GM23248 (cell line): ENCODE results near the gene ATP5PD. TPM values are rescaled to one million over a fixed set of nuclear protein-coding genes. Genes with fewer than 3 reads are reported as not detected.
"Not testable (repeated sequence)": the region's sequence is repeated elsewhere in the genome, so short reads cannot be mapped to it uniquely, and the experiment has no call there.

Experiments
- DNase-seq: peaks from one replicate; pipeline ENCODE4 v3.0.0-alpha.2; 2015
- H2AFZ ChIP-seq: fragments of 200-600 bp; sonication (generic); 2 replicates; pipeline ENCODE4 v1.6.1; 2016; ENCODE audit warnings: antibody characterized with exemption
- H3F3A ChIP-seq: fragments of 200-600 bp; sonication (generic); 2 replicates; pipeline ENCODE4 v1.6.1; 2016; ENCODE audit warnings: mild to moderate bottlenecking, antibody characterized with exemption, mixed run types; ENCODE audit not compliant: insufficient read depth
- H3K27ac ChIP-seq: fragments of 200-600 bp; sonication (generic); 2 replicates; pipeline ENCODE4 v1.5.1; 2016; ENCODE audit warnings: mild to moderate bottlenecking
- H3K27me3 ChIP-seq: fragments of 200-600 bp; sonication (generic); replicated peaks from 2 replicates; pipeline ENCODE4 v1.6.1; 2016; ENCODE audit warnings: mild to moderate bottlenecking; ENCODE audit not compliant: insufficient read depth
- H3K36me3 ChIP-seq: fragments of 200-600 bp; sonication (generic); 2 replicates; pipeline ENCODE4 v1.6.1; 2016; ENCODE audit warnings: low read depth, mild to moderate bottlenecking
- H3K4me1 ChIP-seq: fragments of 200-600 bp; sonication (generic); 2 replicates; pipeline ENCODE4 v1.6.1; 2016; ENCODE audit warnings: mild to moderate bottlenecking; ENCODE audit not compliant: insufficient read depth
- H3K4me2 ChIP-seq: fragments of 200-600 bp; sonication (generic); one replicate; pipeline ENCODE4 v1.6.1; 2016; ENCODE audit warnings: mild to moderate bottlenecking; ENCODE audit not compliant: unreplicated experiment
- H3K4me3 ChIP-seq: fragments of 200-600 bp; sonication (generic); 2 replicates; pipeline ENCODE4 v1.5.1; 2016; ENCODE audit warnings: mild to moderate bottlenecking
- H3K79me2 ChIP-seq: fragments of 200-600 bp; sonication (generic); 2 replicates; pipeline ENCODE4 v1.6.1; 2016; ENCODE audit warnings: mild to moderate bottlenecking; ENCODE audit not compliant: insufficient read depth
- H3K9ac ChIP-seq: fragments of 200-600 bp; sonication (generic); 2 replicates; pipeline ENCODE4 v1.6.1; 2016; ENCODE audit warnings: mild to moderate bottlenecking
- H3K9me2 ChIP-seq: fragments of 200-600 bp; sonication (generic); 2 replicates; pipeline ENCODE4 v1.6.1; 2016; ENCODE audit warnings: mixed run types, mild to moderate bottlenecking, moderate library complexity; ENCODE audit not compliant: insufficient read depth
- H3K9me3 ChIP-seq: fragments of 200-600 bp; sonication (generic); one replicate; pipeline ENCODE4 v1.6.1; 2017; ENCODE audit warnings: low read depth
- H4K20me1 ChIP-seq: fragments of 200-600 bp; sonication (generic); 2 replicates; pipeline ENCODE4 v1.6.0; 2016; ENCODE audit not compliant: insufficient read depth
- EZH2 ChIP-seq: fragments of 200-600 bp; sonication (generic); IDR thresholded peaks from 2 replicates; pipeline ENCODE4 v1.6.1; 2018; ENCODE audit warnings: antibody characterized with exemption, mild to moderate bottlenecking; ENCODE audit not compliant: insufficient read depth, poor library complexity, severe bottlenecking
- EZH2phosphoT487 ChIP-seq: fragments of 200-600 bp; sonication (generic); IDR thresholded peaks from 2 replicates; pipeline ENCODE4 v1.6.1; 2018; ENCODE audit warnings: antibody characterized with exemption, moderate library complexity, mild to moderate bottlenecking, low read depth; ENCODE audit not compliant: insufficient read depth
- WGBS, 2 experiments: methylation state at CpG; one replicate each; pipeline ENCODE4 v1.1.6; 2015 to 2017; ENCODE audit warnings: low lambda C conversion rate in 2 of 2, low coverage in 1 of 2; ENCODE audit errors: missing lambda C conversion rate in 2 of 2; 5-methylcytosine and 5-hydroxymethylcytosine counted together
- in situ Hi-C: fragments of 300-500 bp; cut with MboI; formaldehyde crosslinking; loops from 2 replicates; pipeline ENCODE4 v1.15.0; 2020
- polyA plus RNA-seq: library from polyadenylated mRNA; unstranded; fragments of >200 nt; fragmentation: Nextera tagmentation; extraction: Ambion mirVana; gene quantifications from 2 replicates; pipeline ENCODE4 v1.2.1, GENCODE V29; 2016
- total RNA-seq: library from RNA; depleted of rRNA; stranded (reverse); fragments of >200 nt; shearing (Covaris generic); gene quantifications from 2 replicates; pipeline ENCODE4 v1.2.3, GENCODE V29; 2014

Gene ATP5PD
- total and polyA plus RNA-seq, 2 experiments from 2014 or later = 215 to 522 TPM

GRCh38 chr17:75010683-75011400 lies 35.9 kb downstream of the ATP5PD start:
- H3K27me3 ChIP-seq = no peaks in the 10 kb centered on the region
- H3K4me1 ChIP-seq = peaks cover 10% of the 10 kb centered on the region; the same call in 1 of the 2 replicates
- peak overlapping the region; percentile 98 for H3K4me2 ChIP-seq
- H3K4me3 ChIP-seq = no peak overlapping the region
- H3K9me2 ChIP-seq = no peaks in the 10 kb centered on the region
- no peaks in the 10 kb centered on the region for H4K20me1 ChIP-seq
- H2AFZ ChIP-seq = peak overlapping the region; percentile 95; the same call in 1 of the 2 replicates
- H3K27ac ChIP-seq = peak overlapping the region; percentile 88
- H3K79me2 ChIP-seq = peaks cover 29% of the 10 kb centered on the region
- no peaks in the 10 kb centered on the region for H3K36me3 ChIP-seq
- H3K9me3 ChIP-seq = no peaks in the 10 kb centered on the region
- DNase-seq = peak; percentile 69
- peak overlapping the region; percentile 84; the same call in 1 of the 2 replicates for H3K9ac ChIP-seq
- WGBS, 2 experiments = 49 to 53% methylated on average over 8 of the region's 8 CpGs
- H3F3A ChIP-seq = peaks cover 24% of the 10 kb centered on the region
- in situ Hi-C loops = no loop called here
- TF ChIP-seq EZH2 = no peak
- TF ChIP-seq EZH2phosphoT487 = no peak

- no peaks in the 10 kb centered on the region for H3K9me3 ChIP-seq
- no peak overlapping the region for H3K27ac ChIP-seq
- WGBS, 2 experiments = 70 to 81% methylated on average over 2 of the region's 2 CpGs
These were observed 37.5 kb downstream of the ATP5PD start for GRCh38 chr17:75009139-75009724.

GRCh38 chr17:75008373-75008772 lies 38.4 kb downstream of the ATP5PD start:
- TF ChIP-seq EZH2phosphoT487 (no peak), EZH2 (no peak)
- H3K4me2 ChIP-seq = no peak overlapping the region
- H2AFZ ChIP-seq = no peak overlapping the region
- 97 to 98% methylated on average over 6 of the region's 6 CpGs for WGBS, 2 experiments
- no peaks in the 10 kb centered on the region for H3K27me3 ChIP-seq
- peaks cover 22% of the 10 kb centered on the region for H3F3A ChIP-seq
- H4K20me1 ChIP-seq = no peaks in the 10 kb centered on the region
- peaks cover 10% of the 10 kb centered on the region; the same call in 1 of the 2 replicates for H3K4me1 ChIP-seq
- no peaks in the 10 kb centered on the region; the same call in 1 of the 2 replicates for H3K36me3 ChIP-seq
- no peak overlapping the region for H3K4me3 ChIP-seq
- no peak overlapping the region for H3K27ac ChIP-seq
- in situ Hi-C loops = no loop called here
- no peaks in the 10 kb centered on the region for H3K9me3 ChIP-seq
- no peak for DNase-seq
- no peak overlapping the region for H3K9ac ChIP-seq
- H3K9me2 ChIP-seq = no peaks in the 10 kb centered on the region
- peaks cover 4% of the 10 kb centered on the region for H3K79me2 ChIP-seq

More at GRCh38 chr17:75009139-75009724, 37.5 kb downstream of the ATP5PD start:
- in situ Hi-C loops = no loop called here
- H3K36me3 ChIP-seq = no peaks in the 10 kb centered on the region
- H3K9me2 ChIP-seq = no peaks in the 10 kb centered on the region
- H2AFZ ChIP-seq = no peak overlapping the region
- H3K79me2 ChIP-seq = peaks cover 12% of the 10 kb centered on the region
- H3F3A ChIP-seq = peaks cover 24% of the 10 kb centered on the region
- no peak overlapping the region for H3K4me2 ChIP-seq
- no peaks in the 10 kb centered on the region for H3K27me3 ChIP-seq
- TF ChIP-seq EZH2phosphoT487 = no peak
- TF ChIP-seq EZH2 = no peak
- no peak overlapping the region for H3K9ac ChIP-seq
- H3K4me3 ChIP-seq = no peak overlapping the region
- H3K4me1 ChIP-seq = peaks cover 10% of the 10 kb centered on the region; the same call in 1 of the 2 replicates
- no peaks in the 10 kb centered on the region for H4K20me1 ChIP-seq
- DNase-seq = no peak

- Histone ChIP-seq H3K4me1 (peaks cover 6% of the 10 kb centered on the region; the same call in 1 of the 2 replicates), H3K4me3 (no peak overlapping the region), H2AFZ (no peak overlapping the region), H3K79me2 (no peaks in the 10 kb centered on the region), H3K9me2 (no peaks in the 10 kb centered on the region), H3K4me2 (no peak overlapping the region), H3F3A (peaks cover 12% of the 10 kb centered on the region), H3K27me3 (no peaks in the 10 kb centered on the region), H3K9me3 (no peaks in the 10 kb centered on the region), H3K36me3 (no peaks in the 10 kb centered on the region; the same call in 1 of the 2 replicates), H3K27ac (no peak overlapping the region), H3K9ac (no peak overlapping the region), H4K20me1 (no peaks in the 10 kb centered on the region)
- DNase-seq = no peak
- 90 to 93% methylated on average over 5 of the region's 5 CpGs for WGBS, 2 experiments
- TF ChIP-seq EZH2phosphoT487 (no peak), EZH2 (no peak)
- in situ Hi-C loops = no loop called here
These were observed 40.1 kb downstream of the ATP5PD start for GRCh38 chr17:75006653-75007052.

- H3K4me3 ChIP-seq, H3K9ac ChIP-seq, in situ Hi-C loops, H3K79me2 ChIP-seq, H3K27ac ChIP-seq, H3K4me1 ChIP-seq, H2AFZ ChIP-seq, H3F3A ChIP-seq, H3K27me3 ChIP-seq, H3K9me3 ChIP-seq, H3K36me3 ChIP-seq, H3K4me2 ChIP-seq, DNase-seq, H4K20me1 ChIP-seq, H3K9me2 ChIP-seq: not testable (repeated sequence)
- 86% methylated on average over 6 of the region's 6 CpGs for WGBS, 2 experiments
These were observed 40.7 kb downstream of the ATP5PD start for GRCh38 chr17:75006084-75006483.
